Measurements from ENCODE around the gene EIF4E. TPM values are rescaled to one million over a fixed set of nuclear protein-coding genes. Genes with fewer than 3 reads are reported as not detected.
"Not testable (repeated sequence)": the region's sequence is repeated elsewhere in the genome, so short reads cannot be mapped to it uniquely, and the experiment has no call there.

EIF4E gene
- total RNA-seq, 1 donor from 2014 or later: 156 TPM

GRCh38 chr4:98842917-98843316 is 86.0 kb downstream of the EIF4E start:
- H3K36me3 Mint-ChIP-seq (ENCODE audit: low read depth); H3K4me3 Mint-ChIP-seq; H3K27ac Mint-ChIP-seq; intact Hi-C loops (cut with micrococcal nuclease); DNase-seq; H3K27me3 Mint-ChIP-seq; H3K4me1 Mint-ChIP-seq: not testable (repeated sequence)
- H3K9me3 Mint-ChIP-seq: peaks cover 17% of the 10 kb centered on the region

GRCh38 chr4:98838977-98839618 is 89.8 kb downstream of the EIF4E start:
- no peak overlapping the region for H3K4me3 Mint-ChIP-seq
- H3K27ac Mint-ChIP-seq: no peak overlapping the region
- peaks cover 16% of the 10 kb centered on the region for H3K9me3 Mint-ChIP-seq
- intact Hi-C loops (cut with micrococcal nuclease): no loop called here
- no peaks in the 10 kb centered on the region for H3K27me3 Mint-ChIP-seq
- no peaks in the 10 kb centered on the region for H3K4me1 Mint-ChIP-seq
- no peak for DNase-seq
- no peaks in the 10 kb centered on the region for H3K36me3 Mint-ChIP-seq (ENCODE audit: low read depth)

- Mint-ChIP-seq H3K36me3 (ENCODE audit: low read depth) (no peaks in the 10 kb centered on the region), H3K4me3 (no peak overlapping the region), H3K27me3 (no peaks in the 10 kb centered on the region), H3K9me3 (peaks cover 16% of the 10 kb centered on the region), H3K27ac (no peak overlapping the region), H3K4me1 (no peaks in the 10 kb centered on the region)
- intact Hi-C loops (cut with micrococcal nuclease): no loop called here
- no peak for DNase-seq
Observed at GRCh38 chr4:98838531-98838930, 90.4 kb downstream of the EIF4E start.

GRCh38 chr4:98833384-98833783 is 95.5 kb downstream of the EIF4E start:
- Mint-ChIP-seq H3K4me1 (peaks cover 4% of the 10 kb centered on the region), H3K9me3 (no peaks in the 10 kb centered on the region), H3K27me3 (no peaks in the 10 kb centered on the region), H3K27ac (no peak overlapping the region), H3K4me3 (no peak overlapping the region), H3K36me3 (ENCODE audit: low read depth) (no peaks in the 10 kb centered on the region)
- intact Hi-C loops (cut with micrococcal nuclease): no loop called here
- no peak for DNase-seq

- H3K27ac Mint-ChIP-seq; H3K9me3 Mint-ChIP-seq; DNase-seq; H3K36me3 Mint-ChIP-seq (ENCODE audit: low read depth); intact Hi-C loops (cut with micrococcal nuclease); H3K4me3 Mint-ChIP-seq; H3K4me1 Mint-ChIP-seq: not testable (repeated sequence)
- peaks cover 11% of the 10 kb centered on the region for H3K27me3 Mint-ChIP-seq
Observed at GRCh38 chr4:98831036-98831435, 97.9 kb downstream of the EIF4E start.

Other genes starting within 250 kb of the EIF4E start
- 61.2 and 63.3 TPM in 2 replicates for gene METAP1, start 66.6 kb upstream of the EIF4E start, total RNA-seq
- 82.6 and 85.3 TPM in 2 replicates for gene ADH5, start 159.7 kb upstream of the EIF4E start, total RNA-seq
- not detected in 2 replicates for gene ADH4, start 215.2 kb upstream of the EIF4E start, total RNA-seq

Measured in activated CD4-positive, alpha-beta T cell treated with anti-CD3 and anti-CD28 coated beads, Interleukin-2, amount 10 ng/mL, durations not matched to agents 24 days and 14 days (primary cell).